Skeletal muscle cell (primary cell): ENCODE data around the gene ARHGEF12.

Experiments
- DNase-seq: peaks from one replicate; pipeline ENCODE4 v3.0.0-alpha.2; 2010; ENCODE audit warnings: low read depth
- H3K4me3 ChIP-seq: 2 replicates; pipeline ENCODE4 v1.5.1; 2011; ENCODE audit warnings: low read depth, mild to moderate bottlenecking, control low read depth, low read length, moderate library complexity

ARHGEF12 gene

DNA sequence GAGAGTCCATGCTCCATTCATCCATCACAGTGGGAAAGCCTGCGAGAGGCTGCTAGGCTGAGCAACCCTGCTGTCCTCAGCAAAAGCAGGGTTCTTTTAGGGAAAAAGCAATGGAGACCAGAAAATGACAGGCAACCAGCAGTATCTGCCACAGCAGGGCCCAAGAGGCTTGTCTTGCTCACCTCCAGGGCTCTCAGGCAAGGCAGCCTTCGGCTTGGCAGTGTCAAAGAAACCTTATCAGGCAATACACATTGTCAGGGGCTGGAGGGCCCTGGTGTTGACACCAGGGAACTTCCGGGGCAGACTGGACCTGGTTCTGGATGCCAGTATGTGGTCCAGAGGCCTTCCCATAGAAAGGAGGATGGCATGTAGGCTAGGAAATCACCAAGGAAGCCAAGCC lies 21.4 kb upstream of the ARHGEF12 start:
- no peak overlapping the region for H3K4me3 ChIP-seq
- DNase-seq: no peak

DNA sequence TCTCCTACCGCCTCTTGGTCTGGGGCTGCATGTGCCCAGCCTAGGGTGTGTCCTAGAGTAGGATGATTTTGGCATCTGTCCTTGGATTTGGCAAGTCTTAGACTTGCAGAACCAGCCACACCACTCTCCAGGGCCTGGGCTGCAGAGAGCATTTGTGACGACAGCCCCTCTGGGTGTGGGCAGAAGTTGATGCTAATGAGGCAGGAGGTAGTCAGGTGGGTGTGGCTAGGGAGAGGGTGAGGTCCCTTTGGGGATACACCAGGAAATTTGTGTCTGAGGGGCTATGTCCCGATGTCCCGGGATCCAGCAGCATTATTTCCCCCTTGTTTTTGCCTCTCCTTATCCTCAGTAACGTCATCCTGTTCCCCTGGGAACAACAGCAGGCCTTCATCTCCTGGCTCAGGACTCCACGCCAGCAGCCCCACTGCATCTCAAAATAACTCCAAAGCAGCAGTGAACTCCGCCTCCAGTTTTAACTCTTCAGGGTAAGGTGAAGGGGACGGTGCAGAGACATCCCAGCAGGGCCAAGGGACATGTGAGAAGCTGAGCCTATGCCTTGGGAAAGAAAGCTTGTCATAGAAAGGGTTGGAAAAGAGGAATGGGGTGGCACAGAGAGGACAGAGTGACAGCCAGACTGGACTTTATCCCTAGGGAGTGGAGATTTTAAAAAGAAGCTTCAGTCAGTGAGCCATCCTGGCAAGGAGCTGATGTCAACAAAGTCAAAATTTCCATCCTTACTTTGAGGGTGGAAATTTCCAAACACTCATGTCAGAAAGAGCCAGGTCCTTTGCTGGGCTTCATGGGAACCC lies 19.1 kb upstream of the ARHGEF12 start:
- H3K4me3 ChIP-seq: no peak overlapping the region
- DNase-seq: peak; percentile 51

DNA sequence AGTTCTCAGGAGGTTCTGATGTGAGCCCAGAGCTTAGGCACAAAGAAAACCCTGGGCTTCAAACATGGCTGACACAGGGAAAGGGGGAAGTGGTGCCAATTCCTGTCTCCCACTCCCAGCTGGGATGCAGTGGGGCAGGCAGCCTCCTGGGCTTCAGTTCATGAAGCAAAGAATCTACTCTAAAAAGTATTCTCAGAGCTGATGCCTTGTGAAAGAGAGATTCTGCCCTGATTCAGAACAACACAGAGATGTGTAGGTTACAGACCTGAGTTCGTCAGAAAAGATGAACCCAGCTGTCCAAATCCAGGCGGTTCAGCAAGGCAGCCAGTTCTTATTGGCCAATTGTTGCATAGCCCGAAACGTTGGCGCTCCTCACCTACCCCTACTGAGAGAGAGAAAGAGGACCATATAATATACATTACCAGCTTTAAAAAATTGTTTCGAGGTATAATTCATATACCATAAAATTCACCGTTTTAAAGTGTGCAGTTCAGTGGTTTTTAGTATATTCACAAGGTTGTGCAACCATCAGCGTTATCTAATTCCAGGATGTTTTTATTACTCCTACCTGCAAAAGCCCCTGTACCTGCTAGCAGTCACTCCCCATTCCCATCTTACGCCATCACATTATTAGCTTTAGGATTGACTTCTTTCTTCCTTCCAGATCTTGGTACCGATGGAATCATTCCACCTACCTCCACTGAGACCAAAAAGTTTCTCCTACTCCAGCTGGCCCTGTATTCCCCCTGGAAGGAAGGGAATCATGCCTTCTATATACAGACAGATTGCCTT lies 18.3 kb upstream of the ARHGEF12 start:
- no peak overlapping the region for H3K4me3 ChIP-seq

DNA sequence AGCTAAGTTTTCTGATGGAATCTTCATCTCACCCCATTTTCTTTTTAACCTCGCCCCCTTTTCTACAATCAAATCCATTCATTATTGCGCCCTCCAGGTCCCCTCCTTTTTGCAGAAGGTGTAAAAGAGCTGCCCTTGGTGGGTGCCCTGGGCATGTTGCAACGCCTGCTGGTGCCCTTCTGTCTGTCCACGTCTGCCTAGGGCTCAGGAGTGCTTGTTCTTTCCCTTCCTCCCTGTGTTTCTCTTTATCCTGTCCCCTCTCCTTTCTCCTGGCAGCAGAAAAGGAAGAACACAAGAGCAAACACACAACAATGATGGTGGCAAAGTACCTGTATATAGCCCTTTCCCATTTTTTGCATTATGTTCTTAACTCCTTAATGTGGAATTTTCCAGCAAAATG lies 17.3 kb upstream of the ARHGEF12 start:
- no peak overlapping the region for H3K4me3 ChIP-seq
- DNase-seq: no peak

More for the DNA sequence above, 18.3 kb upstream of the ARHGEF12 start:
- no peak for DNase-seq

DNA sequence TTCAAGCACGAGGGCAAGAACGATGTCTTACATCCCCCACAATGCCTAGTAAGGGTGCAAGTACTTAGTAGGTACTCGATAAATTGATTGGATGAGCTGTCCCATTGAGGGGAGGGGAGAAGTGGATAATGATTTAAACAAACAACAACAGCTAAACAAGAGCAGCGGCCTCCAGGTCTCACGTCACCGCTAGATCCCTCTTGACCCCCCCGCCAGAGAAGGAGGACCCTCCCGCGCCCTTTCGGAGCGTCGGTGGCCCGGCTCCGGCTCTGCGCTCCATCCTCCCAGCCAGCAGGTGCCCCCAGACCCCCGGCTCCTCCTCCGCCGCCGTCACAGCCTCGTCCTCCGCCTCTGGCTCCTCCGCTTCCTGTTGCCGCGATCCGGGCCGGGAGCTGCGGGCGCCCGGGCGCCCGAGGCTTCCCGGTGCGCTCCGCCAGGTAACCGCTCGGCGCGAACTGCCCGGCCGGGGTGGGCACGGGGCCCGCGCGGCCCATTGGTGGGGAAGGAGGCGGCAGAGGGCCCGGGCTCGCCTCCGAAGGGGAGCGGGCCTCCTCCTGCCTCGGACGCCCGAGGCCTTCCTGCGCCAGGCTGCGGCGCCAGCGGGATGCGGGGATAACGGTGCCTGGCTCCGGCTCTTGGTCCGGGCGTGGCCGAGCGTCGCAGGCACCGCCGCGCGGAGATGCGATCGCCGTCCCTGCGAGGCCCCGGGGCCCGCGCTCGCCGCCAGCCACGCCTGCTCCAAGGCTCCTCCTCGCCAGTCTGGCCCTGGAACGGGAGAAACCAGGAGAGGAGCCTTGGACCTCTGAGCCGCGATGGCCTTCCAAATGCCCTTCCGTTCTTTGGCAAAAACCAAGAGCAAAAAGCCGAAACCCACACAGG lies 11.0 kb upstream of the ARHGEF12 start, which contains the start of gene TLCD5:
Gene TLCD5 (plus strand): TSS at position 368 of the 879 bp plus-strand sequence. CDS start 2,143 bp downstream, outside the sequence.
- peak within 1 kb of the TSS; percentile 67 for H3K4me3 ChIP-seq
- no peak for DNase-seq

DNA sequence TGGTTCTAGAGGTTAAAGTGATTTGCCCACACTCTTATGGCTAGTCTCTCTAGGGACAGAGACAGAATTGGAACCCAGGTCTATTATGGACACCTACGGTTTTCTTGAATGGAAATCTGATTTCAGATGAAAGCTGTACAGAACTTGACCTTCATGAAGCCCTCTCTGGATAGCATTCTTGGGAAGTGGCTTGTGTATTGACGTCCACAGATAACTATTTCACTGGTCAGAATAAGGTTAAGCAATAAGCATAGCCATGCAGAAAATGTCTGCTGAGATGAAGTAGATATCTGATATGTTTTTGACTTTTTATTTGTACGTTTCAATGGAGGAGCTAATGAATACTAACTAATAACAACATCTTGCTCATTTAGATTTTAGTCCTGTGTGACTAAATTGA lies 10.0 kb upstream of the ARHGEF12 start:
- DNase-seq: no peak
- peak overlapping the region; percentile 67 for H3K4me3 ChIP-seq

DNA sequence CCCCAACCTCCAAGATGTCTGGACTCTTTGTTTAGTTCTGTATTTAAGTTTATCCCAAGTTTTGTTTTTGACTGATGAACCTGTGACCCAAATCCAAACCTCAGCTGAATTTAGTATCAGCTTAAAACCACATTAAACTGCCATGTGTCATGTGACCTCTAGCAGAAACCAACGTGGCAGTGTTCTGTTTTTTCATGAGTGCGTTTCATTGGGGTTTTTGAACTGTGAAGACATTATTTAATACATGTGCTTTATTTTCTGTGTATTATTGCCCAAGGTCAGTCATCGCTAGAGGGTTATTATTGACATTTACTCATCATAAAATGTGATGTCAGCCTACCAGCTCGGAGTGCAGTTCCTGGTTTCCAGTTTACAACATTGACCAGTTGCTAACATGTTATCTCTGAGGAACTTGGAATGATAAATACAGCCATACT lies 9.3 kb upstream of the ARHGEF12 start:
- DNase-seq: no peak
- no peak overlapping the region for H3K4me3 ChIP-seq

DNA sequence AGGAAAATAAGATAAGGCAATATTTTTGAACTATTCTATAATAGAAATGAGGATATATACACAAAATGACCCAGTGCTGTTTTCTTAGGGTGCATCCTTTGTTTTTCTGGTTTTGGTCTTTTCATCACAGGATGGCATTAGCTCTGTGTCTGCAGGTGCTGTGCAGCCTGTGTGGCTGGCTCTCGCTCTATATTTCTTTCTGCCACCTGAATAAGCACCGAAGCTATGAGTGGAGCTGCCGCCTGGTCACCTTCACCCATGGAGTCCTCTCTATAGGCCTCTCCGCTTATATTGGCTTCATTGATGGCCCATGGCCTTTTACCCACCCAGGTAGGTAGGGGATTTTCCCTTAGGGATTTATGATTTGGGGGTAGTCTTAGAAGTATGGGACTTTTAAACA lies 8.9 kb upstream of the ARHGEF12 start:
- no peak for DNase-seq
- H3K4me3 ChIP-seq: no peak overlapping the region

DNA sequence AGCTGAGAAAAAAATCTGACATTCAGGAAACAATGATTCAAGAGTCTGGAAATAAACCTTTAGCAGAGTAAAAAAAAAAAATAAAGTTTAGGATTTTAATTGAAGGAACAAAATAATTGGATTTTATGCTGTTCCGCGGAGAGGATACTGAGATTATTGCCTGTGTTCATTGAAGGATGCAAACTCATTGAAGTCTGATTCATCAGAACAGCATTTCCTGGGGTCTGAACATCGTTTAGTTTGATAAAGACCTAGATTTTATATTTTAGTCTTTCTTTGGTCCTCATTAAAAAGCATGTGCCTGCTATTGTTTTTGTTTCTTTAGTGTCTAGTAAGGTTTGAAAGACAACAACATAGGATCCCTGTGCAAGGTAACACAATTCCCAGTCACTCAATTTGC lies 6.7 kb upstream of the ARHGEF12 start:
- no peak for DNase-seq
- no peak overlapping the region for H3K4me3 ChIP-seq

DNA sequence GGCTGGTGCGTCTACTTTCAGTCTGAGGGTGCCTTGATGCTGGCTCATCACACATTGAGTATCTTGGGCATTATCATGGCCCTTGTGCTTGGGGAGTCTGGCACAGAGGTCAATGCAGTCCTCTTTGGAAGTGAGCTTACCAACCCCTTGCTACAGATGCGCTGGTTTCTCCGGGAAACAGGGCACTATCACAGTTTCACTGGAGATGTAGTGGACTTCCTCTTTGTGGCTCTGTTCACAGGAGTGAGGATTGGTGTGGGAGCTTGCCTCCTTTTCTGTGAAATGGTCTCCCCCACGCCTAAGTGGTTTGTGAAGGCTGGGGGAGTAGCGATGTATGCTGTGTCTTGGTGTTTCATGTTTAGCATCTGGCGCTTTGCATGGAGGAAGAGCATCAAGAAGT lies 6.2 kb upstream of the ARHGEF12 start:
- no peak overlapping the region for H3K4me3 ChIP-seq
- DNase-seq: no peak

DNA sequence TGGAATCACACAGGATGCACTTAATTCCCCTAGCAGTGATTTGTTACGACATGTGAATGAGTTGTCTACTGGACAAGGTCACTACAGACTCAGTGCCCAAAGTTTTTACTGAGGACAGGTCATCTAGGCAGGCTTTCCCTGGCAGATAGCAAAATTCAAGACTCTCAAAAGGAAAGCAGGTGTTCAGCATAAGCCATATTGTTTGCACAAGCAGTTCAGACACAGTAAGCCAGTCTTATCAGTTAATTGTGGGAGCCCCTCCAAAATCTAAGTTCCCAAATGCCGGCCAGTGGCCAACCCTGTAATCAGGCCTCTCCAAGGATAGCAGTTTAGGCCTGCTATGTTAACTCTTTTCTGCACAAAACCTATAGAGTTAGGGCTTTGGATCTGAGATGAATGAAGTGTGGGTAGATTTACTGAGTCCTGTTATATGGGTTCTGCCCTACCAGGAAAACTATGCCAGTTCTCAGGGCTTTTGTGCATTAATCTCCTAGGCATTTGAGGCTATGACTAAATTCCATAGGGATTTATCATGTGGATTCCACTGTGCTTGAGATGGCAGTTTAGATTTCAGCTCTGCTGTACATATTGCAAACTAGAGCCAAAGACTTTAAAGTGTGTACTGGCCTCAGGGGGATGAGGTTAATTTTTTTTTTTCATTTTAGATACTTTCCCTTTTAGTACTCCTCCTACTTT lies 4.8 kb upstream of the ARHGEF12 start:
- peak; percentile 83 for DNase-seq
- no peak overlapping the region for H3K4me3 ChIP-seq

DNA sequence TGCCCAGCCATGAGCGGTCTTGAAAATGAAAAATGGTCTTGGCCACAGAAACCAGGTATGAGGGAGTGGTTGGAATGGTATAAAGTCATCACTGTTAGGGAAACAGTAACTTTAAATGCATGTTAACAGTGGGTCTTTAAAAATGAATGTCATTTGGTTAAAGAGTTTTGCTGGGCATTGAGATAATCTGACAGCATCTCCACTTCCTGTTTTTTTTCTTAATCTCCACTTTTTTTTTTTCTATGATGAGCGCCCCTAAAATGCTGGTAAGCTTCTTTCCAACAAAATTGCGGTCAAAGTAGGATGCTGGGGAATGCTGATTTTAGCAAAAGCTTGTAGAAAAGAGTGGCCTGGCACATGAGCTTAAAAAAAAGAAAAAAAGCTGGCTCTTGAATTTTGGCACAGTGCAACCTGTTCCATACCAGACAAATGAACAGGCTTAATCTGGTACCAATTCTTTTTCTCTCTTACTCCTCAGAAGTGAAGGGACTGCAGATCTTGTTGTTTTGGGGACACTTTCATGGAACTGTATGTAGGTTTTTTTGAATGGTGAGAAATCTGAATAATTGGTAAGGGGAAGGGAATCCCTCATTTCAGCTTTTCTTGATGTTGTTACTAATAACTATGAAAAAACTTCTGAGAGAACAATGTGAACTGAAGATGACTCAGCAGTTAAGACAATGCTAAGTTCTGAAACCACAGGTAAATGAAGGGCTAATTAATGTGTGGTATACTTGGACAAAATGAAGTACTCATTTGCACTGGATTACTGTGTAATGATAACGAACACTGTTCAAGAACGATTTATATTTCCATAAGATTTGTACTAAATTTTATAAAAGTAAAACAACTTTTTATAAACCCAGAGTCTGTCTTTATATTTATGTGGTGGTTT lies 3.1 kb upstream of the ARHGEF12 start:
- H3K4me3 ChIP-seq: no peak overlapping the region
- DNase-seq: no peak

DNA sequence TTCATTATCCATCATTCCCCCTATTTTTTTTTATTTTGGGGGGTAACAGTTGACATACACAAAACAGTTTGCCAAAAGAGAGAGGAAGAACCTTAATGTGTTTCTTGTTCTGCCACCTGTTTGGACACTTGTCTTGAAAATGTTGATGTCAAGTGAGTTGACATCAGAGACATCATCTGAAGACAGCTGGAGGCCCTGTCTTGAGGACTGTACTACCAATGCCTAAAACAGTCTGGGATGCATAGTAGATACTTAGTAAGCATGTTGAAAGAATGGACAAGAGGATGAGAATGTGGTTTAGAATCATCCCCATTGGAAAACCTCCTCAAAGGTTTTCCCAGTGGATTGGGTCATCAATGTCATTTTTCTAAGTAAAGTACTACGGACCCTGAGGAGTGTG lies 2.4 kb upstream of the ARHGEF12 start:
- H3K4me3 ChIP-seq: no peak overlapping the region
- DNase-seq: no peak

DNA sequence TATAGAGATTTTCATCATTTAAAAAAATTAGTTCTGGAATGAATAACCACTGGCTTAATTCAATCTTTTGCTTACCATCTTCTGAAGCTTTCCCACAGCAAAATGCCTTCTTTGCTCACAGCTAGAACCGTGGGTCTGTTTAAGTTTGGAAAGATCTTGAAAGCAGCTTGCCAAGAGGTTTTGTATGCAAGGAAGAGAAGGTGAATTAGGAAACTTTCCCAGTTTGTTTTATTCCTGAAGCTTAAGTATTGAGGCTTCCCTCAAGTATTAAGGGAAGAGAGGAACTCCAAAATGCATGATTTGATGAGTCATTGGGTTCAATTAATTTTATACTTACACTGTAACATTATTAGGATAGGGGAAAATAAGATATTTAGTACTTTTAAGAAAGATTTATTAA lies 1.9 kb upstream of the ARHGEF12 start:
- DNase-seq: no peak
- no peak overlapping the region for H3K4me3 ChIP-seq

DNA sequence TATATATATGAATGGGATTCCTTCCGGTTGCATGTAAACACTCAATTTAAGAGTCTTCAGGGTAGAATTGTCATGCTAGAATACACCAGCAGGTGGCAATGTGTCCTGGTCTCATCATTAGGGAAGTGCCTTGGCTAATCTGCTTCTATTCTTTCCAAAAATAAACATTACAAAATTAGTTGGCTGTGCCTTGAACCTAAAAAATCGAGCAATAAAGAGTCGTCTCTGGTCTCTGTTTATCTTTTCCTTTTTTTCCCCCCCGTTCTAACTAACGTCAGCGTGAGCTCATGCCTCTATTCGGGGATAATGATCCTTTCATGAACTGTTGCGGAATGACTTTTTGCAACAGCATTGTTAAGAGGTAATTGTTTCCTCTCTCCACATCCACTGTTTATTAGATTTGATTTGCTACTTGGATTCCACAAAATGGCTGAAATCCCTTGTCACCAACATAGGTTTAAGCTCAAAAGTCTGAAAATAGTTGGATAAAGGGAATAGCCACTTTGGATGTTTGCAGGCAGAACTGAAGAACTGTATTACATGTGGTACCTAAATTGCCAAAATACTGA lies 1.2 kb upstream of the ARHGEF12 start:
- peak overlapping the region; percentile 94 for H3K4me3 ChIP-seq
- peak; percentile 73 for DNase-seq

DNA sequence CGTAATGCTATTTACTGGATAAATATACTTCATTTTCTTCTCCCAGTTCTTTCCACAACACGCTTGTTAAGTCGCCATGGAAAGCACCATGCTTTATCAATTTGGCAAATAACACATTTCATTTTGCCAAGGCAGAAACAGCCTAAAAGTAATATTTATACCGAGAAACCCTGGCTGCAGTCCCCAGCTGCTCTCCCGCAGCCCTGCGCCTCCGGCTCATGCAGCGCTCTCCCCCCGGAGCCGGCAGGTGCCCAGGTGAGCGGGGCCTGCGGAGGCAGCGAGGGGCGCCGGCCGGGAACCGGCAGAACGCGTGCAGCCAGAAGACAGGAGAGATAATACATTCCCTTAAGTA lies 681 bp upstream of the ARHGEF12 start:
- peak overlapping the region; percentile 94 for H3K4me3 ChIP-seq
- DNase-seq: no peak

DNA sequence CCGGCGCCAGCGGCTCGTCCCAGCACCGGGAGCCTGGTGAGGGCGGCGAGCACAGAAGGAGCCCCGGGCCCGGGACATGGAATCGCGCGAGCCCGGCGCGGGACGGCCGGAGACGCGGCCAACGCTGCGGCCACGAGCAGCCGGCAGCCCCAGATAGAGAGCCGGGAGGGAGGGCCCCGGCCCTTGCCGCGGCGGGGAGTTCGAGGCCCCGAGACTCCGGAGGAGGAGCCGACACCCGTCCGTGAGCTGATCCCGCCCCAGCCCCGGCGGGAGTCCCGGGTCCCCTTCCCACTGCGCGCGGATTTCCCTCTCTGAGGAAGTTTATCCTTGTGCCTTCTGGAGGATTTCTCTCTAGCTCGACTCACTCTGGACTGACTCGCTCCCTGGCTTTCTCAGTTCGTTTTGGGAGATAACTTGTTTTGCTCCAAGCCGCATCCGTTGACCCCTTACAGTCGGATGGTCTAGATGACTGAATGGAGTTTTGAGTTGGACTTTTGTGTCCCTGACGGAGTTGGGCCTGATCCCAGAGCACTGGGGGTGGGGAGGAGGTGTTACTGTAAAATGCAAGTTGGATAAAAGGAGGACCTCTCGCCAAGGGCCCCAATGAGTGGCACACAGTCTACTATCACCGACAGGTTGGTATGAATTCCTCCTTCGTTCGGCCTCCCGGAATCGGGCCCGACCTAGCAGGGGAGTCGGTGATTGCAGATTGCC lies 585 bp downstream of the ARHGEF12 start:
- H3K4me3 ChIP-seq: peak overlapping the region; percentile 94
- no peak for DNase-seq
